MV-4-11 (cell line): ENCODE results near the gene ETFDH.
"Not testable (repeated sequence)": the region's sequence is repeated elsewhere in the genome, so short reads cannot be mapped to it uniquely, and the experiment has no call there.

Experiments used
- DNase-seq: peaks from one replicate; lab custom pipeline; 2025; lab: John Stamatoyannopoulos, UW

The ETFDH gene

DNA sequence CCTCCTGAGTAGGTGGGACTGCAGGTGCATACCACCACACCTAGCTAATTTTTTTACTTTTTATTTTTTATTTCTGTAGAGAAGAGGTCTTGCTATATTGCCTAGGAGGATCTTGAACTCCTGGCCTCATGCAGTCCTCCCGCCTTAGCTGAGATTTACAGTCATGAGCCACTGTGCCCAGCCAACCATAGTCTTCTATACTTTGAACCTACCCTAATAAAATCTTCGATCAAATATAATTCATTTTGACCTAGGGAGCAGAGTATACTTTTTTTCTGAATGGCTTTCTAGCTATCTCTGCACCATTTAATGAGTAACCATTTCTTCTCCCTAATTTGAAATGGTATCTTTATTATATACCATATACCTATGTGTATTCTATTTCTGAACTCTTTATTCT, 6.7 kb downstream of the ETFDH start:
- no peak for DNase-seq

DNA sequence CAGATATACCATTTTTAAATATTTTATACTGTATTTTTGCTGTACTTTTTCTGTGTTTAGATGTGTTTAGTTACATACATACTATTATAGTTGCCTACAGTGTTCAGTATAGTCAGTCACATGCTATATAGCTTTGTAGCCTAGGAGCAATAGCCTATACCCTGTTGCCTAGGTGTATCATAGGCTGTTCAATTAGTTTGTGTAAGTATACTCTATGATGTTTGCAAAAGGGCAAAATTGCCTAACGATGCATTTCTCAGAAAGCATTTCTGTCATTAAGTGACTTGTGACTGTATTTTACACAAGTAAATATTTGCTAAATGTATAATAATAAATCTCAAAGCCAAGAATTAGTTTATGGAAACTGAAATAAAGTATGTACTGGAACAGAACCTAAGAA, 9.5 kb downstream of the ETFDH start:
- DNase-seq = no peak

DNA sequence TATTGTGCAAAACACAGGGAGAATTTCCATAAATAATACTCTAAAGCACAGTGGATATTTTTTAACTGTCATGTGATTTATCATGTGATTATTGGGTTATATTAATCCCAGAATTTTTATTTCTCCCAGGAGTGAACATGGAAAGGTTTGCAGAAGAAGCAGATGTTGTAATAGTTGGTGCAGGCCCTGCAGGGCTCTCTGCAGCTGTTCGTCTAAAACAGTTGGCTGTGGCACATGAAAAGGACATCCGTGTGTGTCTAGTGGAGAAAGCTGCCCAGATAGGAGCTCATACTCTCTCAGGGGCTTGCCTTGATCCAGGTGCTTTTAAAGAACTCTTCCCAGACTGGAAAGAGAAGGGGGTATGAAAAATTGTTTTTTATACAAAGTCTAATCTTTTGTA, 10.0 kb downstream of the ETFDH start:
- no peak for DNase-seq

DNA sequence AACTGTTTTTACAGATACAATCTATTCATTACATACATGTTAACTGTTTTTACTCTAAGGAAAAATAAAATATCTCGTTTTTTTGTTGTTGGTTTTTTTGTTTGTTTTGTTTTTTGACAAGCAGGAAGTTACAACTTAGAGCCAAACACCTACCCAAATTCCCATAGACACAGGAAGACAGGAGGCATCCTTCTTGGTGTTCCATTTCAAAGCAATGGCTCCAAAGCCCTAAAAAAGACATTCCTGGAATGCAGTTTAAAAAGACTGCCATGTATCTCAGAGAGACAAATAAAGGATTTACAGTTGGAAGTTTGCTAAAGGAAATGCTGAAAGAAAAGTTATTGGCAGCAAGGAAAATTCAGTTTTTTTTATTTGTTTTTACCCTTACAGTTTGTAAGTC, 16.7 kb downstream of the ETFDH start:
- DNase-seq = no peak

DNA sequence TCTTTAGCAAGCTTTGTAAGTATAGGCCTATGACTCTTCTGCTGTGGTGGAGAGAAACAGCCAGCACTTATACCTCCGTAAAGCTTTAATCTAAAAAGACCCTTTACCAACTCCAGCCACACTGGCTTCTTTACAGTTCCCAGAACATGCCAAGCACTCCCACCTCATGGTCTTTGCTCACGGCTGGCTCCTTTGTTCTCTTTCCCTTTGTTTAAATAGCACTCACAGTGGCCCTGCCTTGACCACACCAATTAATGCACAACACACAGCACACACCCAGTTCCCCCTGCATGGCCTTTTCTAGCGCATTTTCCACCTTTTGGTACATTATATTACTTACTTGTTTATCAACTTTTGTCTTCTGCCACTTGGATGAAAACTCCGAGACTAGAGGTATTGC, 32.2 kb downstream of the ETFDH start:
- DNase-seq = no peak

DNA sequence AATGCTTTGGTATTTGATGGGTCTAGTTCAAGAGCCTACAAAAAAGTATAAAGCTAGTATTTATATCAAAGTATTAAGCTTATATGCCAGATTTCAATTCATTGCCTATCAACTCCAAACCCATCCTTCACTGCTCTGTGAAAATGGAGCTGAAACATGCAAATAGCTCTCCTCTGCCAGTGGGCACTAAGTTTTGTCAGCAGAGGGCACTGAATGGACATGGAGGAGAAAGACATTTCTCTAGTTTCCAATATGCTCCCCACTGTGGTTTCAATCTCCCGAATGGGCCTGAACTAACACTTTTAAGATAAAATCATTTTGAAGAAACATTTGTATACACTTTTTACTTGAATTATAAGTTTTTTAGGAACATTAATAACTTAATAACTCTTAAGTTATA, 38.7 kb downstream of the ETFDH start:
- DNase-seq = no peak

DNA sequence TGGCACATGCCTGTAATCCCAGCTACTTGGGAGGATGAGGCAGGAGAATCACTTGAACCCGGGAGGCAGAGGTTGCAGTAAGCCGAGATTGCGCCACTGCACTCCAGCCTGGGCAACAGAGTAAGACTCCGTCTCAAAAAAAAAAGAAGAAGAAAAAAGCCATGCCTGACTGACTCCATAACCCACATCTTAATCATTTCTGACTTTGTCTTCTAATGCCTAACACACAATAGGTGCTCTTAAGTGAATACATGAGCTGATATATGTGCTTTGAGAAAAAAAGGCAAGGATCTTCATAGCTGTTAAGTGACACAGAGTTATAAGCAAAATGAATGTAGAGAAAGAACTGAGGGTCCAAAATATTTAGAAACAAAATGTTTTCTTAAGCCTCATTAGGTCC, 40.5 kb downstream of the ETFDH start:
- DNase-seq = not testable (repeated sequence)

DNA sequence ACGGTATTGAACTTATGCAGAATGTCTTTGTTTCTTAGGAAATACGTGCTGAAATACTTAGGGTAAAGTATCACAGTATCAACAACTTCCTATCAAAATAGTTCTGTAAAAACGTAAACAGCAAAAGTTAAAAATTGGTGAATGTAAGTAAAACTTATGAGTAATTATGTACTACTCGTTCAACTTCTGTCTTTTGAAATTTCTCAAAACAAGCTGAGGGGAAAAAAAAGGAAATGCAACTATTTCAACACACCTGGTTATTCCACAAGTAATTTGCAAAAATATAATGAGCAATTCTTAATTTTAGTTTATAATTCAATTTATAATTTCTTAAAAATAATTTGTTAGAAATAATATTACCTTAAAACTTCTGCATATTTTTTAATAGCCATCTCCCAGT, 42.8 kb downstream of the ETFDH start:
- DNase-seq = peak; percentile 20

DNA sequence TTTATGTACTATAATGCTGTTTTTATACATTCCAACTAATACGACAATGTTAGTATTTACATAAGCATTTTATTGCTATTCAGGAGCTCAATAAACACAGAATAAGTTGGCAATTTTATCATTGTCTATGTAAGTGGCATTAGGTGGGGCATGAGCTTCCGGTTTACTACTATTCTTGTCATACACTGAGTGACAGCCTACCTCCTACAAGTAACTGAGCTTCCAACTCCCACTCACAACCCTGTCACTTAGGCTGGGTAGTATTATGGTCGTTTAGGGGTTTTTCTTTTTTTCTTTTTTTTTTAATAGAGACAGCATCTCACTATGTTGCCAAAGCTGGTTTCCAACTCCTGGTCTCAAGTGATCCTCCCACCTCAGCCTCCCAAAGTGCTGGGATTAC, 43.7 kb downstream of the ETFDH start:
- DNase-seq = no peak

DNA sequence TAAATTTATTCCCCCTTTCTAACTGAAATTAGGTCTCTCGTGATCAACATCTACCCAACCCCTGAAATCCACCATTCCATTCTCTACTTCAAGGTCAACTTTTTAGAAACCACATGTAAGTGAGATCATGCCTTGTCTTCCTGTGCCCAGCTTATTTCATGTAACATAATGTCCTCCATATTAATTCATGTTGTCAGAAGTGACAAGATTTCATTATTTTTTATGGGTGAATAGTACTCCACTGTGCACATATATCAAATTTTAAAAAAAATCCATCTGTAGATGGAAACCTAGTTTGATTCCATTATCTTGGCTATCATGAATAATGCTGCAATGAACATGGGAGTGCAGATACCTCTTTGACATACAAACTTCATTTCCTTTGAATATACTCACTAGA, 49.6 kb downstream of the ETFDH start:
- no peak for DNase-seq

DNA sequence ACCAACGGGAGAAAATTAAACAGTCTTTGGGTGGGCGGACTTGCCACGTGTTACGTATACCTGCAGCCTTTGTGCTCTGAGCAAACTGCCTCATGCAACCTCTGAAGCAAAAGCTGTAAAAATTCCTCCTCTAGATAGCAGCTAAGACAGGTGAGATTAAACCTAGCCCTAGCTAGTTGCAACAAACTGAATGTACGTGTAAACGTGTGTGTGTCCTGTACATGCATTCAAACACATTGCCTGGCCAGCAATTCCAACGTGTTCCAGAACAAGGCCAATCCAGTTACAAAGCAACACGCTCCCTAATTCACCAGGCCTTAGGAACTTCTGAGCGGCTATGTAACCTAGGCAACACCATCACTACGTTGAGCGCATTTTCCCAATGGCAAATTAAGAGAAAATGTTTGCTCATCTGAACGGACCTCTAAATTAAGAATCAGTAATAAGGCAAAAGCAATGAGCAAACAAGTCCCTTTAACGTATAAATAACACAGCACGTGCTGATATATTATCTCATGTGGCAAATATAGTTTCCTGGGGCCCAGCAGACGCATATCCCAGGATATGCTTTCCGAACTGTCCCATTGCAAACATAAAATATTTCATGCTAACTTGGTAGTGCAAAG, 50.3 kb downstream of the ETFDH start:
- DNase-seq = no peak

DNA sequence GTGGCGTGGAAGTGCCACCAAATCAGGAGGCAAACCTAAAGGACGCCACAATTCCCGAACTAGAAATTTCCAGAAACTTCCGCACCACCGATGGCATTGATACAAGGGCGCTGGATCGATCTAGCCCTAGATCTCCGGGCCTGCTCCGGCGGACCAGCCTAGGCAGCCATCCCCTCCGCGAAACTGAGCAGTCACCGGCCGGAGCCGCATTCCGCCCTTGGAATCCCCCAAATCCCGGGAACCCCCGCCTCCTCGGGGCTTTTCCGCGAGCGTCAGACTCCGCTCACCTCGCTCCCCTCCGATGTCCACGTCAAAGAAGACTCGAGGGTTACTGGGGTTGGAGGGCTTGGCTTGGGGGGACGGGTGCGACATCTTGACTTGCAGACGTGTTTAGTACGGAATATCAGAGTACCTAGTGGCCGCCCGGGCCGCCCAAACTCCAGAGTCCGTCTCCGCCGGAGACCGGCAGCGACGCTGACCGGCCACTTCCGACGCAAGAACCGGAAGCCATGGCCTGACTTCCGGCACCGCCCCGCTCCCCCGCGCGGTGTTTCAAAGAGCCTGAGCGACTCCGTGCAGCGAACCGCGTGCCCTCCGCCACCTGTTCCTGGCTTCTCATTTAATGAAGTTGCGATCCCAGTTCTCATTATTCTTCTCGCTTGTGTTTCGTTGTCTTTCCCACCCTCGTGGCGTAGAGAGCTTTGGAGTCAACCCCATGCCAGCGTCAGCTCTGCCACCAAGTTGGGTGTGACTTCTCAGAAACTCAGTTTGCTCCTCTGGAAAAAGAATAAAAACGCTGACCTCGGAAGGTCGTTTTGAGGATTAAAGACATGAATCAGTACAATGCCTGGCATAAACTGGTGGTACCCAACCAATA, 51.1 kb downstream of the ETFDH start, which contains the start of gene PPID:
Gene PPID (minus strand): TSS at position 480 of the 877 bp plus-strand sequence. CDS start 108 bp downstream, at position 372.
- DNase-seq = peak; percentile 71

DNA sequence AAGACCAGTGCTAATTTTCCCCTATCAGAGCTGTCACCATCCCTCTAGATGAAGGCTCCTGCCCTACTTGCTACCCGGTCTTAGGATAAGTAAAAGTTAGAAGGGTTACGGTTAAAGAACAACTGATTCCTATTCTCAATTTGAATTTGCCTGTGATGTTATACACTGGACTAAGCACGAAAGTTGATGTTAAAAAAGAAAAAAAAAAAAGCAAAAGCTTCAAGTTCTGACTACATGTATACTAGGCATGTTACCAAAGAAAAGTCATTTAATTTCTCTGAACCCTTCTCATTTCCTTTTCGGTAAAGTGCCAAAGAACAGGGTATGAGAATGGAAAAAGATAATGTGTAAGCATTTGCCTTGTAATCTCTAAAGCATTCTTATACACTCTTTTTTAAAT, 52.5 kb downstream of the ETFDH start:
- no peak for DNase-seq

DNA sequence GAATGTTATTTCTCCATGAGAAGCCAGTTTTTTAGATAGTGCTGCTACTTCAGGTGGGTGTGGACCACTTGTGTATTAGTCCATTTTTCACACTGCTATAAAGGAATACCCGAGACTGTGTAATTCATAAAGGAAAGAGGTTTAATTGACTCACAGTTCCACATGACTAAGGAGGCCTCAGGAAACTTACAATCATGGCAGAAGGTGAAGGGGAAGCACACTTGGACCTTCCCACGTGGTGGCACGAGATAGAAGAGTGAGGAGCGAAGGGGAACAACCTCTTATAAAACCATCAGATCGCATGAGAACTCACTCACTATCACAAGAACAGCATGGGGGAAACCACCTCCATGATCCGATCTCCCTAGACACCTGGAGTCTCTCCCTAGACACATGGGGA, 54.5 kb downstream of the ETFDH start:
- no peak for DNase-seq

DNA sequence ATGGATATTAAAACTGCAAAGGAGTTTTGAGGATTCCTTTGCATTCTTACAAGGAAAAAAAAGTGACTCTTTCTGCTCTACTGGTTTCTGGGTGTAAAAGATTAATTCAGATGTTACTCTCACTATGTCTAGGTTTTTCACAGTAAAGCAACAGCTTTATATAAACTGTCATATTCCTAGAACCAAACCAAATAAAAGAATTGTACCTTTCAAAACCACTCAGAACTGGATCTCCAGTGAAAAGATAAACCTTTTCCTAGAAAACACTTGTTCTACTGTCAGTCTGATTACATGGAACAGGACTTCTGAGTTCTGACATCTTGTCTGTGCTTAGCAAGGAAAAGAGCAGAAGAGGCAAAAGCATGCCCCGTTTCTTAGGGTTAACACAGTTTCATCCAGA, 56.1 kb downstream of the ETFDH start:
- DNase-seq = no peak

DNA sequence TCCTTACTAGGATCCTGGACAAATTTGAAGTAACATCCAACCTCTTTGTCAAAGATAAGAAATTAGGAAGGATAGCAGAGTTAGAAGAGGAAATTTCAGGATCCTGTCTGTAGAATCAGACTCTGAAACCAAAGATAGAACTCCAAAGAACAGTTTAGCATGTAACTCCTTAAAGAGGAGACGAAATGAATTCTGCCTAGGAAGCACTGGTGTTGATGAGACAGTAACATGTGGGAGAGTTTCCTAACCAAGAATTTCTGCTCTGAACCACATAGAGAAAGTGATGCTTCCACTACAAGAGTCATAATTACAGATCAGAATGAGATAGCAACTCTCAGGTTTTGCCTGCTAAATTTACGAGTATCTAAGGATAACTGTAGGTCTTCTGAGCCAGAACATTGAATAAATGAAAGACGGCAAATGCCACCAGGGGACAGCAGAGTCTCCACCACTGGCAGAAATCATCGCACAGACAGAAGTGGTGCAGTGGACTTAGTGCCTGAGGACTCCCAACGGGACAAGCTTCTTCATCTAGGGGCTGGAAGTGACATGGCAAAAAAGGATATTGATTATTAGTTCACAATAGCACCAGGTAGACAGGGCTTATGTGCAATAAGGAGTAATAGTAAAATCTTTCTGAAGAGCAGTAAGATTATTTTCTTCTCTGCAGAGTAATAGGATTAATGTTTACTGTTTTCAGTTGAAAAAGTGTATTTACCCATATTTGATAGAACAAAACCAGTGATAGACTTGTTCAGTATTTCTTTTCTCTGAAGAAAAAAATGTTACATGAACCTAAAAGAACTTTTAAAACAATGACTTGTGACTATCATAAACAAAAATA, 57.8 kb downstream of the ETFDH start:
- peak; percentile 14 for DNase-seq

DNA sequence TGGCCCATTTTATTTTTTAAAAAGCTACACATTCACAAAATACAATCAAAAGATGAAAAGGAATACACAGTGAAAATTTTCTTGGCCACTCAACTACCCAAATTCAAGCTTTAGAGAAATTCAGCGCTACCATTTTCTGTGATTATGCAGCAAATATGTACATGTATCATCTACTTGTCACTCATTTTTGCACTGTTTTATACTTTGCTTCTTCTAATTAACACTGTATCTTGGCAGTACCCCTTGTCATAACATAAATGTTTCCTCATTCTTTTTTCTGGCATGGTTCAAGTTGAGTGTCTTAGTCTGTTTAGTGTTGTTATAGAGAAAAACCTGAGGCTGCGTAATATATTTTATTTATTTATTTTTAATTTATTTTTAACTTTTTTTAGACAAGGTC, 66.8 kb downstream of the ETFDH start:
- DNase-seq = no peak

DNA sequence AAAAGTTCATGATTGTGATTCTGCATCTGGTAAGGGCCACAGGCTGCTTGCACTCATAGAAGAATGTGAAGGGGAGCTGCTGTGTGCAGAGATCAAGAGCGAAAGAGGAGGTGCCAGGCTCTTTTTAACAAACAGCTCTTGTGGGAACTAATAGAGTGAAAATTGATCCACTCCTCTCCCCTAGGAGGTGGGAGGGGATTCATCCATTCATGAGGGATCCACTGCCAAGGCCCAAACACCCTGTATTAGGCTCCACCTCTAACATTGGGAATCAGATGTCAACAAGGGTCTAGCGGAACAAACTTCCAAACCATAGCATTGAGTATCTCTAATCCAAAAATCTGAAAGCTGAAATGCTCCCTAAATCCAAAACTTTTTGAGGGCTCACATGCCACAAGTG, 67.5 kb downstream of the ETFDH start:
- DNase-seq = no peak

DNA sequence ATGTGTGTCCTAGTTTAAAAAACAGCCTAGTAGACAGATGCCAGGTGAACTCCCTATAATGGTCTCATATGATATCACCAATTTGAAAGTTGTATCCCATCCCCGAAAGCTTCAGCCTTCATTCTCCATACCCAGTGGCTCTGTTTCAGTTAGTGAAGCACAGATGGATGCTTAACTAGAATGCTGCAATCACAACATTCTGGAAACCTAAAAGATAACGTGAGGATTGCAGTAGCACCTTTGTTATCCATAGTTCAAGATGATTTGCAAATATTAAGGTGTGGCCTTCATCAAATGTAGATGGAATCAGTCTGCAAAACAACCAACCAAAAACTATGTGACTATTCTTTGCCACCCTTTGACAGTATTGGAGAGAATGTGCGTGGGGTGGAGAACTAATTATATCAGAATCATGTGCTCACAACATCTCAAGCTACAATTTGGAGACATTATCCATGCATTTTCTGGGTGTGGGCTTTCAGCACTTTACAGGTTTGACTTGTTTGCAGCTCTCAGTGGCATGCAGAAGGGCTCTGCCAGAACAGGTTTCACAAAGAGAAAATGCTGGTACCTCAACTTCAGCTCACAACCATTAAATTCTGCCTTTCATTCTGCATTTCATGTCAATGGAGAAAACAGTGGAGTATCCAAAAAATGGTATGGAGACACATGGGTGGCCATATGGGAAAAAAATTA, 69.4 kb downstream of the ETFDH start:
- no peak for DNase-seq

DNA sequence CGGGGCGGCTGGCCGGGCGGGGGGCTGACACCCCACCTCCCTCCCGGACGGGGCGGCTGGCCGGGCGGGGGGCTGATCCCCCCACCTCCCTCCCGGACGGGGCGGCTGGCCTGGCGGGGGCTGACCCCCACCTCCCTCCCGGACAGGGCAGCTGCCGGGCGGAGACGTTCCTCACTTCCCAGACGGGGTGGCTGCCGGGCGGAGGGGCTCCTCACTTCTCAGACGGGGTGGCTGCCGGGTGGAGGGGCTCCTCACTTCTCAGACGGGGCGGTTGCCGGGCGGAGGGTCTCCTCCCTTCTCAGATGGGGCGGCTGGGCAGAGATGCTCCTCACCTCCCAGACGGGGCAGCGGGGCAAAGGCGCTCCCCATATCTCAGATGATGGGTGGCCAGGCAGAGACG, 74.4 kb downstream of the ETFDH start:
- not testable (repeated sequence) for DNase-seq

DNA sequence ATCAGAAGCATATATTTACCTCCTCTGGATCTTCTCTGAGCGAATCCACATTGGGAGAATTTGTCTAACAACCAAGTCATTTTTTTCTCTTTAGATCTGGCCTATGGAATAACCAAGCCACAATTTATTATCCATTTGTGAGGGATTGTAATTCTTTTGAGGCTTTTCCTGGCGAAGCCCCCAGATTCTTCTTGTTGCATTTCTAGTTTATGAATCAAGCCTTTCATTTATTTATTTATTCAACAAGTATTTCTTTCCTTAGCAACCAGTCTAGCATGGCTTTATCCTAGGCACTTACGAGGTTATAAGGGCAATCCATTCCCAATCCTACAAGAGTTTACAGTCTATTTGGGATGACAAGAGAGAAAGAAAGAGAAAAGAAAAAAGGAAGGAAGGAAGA, 78.3 kb downstream of the ETFDH start:
- DNase-seq = no peak
